ENCODE measurements around the gene OAT. TPM values are rescaled to one million over a fixed set of nuclear protein-coding genes. Genes with fewer than 3 reads are reported as not detected.

The OAT gene
- polyA plus RNA-seq, 3 donors from 2014 or later: 69.0 to 146 (median 74.0) TPM

DNA sequence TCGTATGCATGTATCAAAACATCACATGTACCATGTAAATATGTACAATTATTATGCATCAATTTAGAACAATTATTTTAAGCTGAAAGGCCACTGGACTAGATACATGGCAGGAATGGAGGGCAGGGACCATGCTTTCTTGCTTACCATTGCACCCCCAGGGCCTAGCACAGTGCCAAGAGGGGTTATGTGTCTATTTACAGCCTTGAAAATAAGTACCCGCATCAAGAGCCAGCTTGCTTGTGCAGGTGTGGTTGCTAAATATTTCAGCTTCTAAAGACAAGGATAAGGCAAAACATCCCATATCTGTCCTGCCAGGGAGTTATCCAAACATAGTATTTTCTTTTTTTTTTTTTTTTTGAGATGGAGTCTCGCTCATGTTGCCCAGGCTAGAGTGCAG, 14.7 kb upstream of the OAT start:
- no peaks in the 10 kb centered on the region for H3K9me3 Mint-ChIP-seq
- DNase-seq: no peak
- no peak overlapping the region for H3K4me3 Mint-ChIP-seq
- no peaks in the 10 kb centered on the region for H3K4me1 Mint-ChIP-seq
- H3K27ac Mint-ChIP-seq: no peak overlapping the region
- no peaks in the 10 kb centered on the region for H3K36me3 Mint-ChIP-seq
- peaks cover 2 to 20% (median 4%) of the 10 kb centered on the region in 3 donors for H3K27me3 Mint-ChIP-seq (ENCODE audit: low read depth in 3 of 3)

- no peak overlapping the region for H3K27ac Mint-ChIP-seq
- H3K36me3 Mint-ChIP-seq: no peaks in the 10 kb centered on the region
- H3K4me3 Mint-ChIP-seq: no peak overlapping the region
- H3K27me3 Mint-ChIP-seq (ENCODE audit: low read depth in 3 of 3): peaks cover 2 to 21% (median 6%) of the 10 kb centered on the region in 3 donors
- no peaks in the 10 kb centered on the region for H3K9me3 Mint-ChIP-seq
- no peaks in the 10 kb centered on the region for H3K4me1 Mint-ChIP-seq
- no peak for DNase-seq
These were observed 11.4 kb upstream of the OAT start for GRCh38 chr10:124430077-124430476.

- H3K27me3 Mint-ChIP-seq (ENCODE audit: low read depth in 3 of 3): peaks cover 2 to 21% (median 6%) of the 10 kb centered on the region in 3 donors
- H3K9me3 Mint-ChIP-seq: no peaks in the 10 kb centered on the region
- H3K4me3 Mint-ChIP-seq: no peak overlapping the region
- H3K27ac Mint-ChIP-seq: no peak overlapping the region
- DNase-seq: no peak
- no peaks in the 10 kb centered on the region for H3K4me1 Mint-ChIP-seq
- H3K36me3 Mint-ChIP-seq: no peaks in the 10 kb centered on the region
These were observed 10.9 kb upstream of the OAT start for GRCh38 chr10:124429576-124429975.

- Mint-ChIP-seq H3K4me3 (no peak overlapping the region), H3K9me3 (no peaks in the 10 kb centered on the region), H3K27me3 (ENCODE audit: low read depth in 3 of 3) (peaks cover 4 to 26% (median 9%) of the 10 kb centered on the region in 3 donors), H3K4me1 (no peaks in the 10 kb centered on the region), H3K36me3 (no peaks in the 10 kb centered on the region), H3K27ac (no peak overlapping the region)
- no peak for DNase-seq
These were observed 9.6 kb upstream of the OAT start for GRCh38 chr10:124428207-124428777.

DNA sequence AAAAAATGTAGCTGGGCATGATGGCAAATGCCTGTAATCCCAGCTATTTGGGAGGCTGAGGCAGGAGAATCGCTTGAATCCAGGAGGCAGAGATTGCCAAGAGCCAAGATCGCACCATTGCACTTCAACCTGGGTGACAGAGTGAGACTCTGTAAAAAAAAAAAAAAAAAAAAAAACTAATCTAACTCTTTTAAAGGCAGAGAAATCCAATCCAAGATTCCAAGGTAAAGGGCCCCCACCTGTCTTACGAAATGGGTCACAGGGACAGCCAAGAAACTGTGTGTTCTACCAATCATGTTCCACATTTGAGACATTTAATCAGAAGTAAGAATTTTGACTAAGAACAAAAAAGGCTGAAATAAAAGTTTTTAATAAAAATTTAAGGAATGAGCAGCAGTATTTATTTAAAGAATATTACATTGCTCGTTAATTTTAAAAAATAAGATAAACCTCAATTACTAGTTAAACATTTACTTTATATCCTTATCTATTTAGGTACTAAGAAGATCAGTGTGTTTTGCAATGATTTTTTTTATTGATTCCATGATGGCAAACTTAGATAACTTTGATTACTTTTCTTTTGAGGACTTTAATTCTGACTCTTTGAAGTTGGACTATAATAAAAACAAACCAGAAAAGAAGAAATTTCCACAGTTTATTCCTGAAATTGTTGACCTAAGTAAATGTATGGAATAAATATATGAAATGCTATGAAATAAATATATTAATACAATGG, 6.7 kb upstream of the OAT start:
- Mint-ChIP-seq H3K27ac (no peak overlapping the region), H3K4me1 (no peaks in the 10 kb centered on the region), H3K9me3 (no peaks in the 10 kb centered on the region), H3K4me3 (no peak overlapping the region), H3K27me3 (ENCODE audit: low read depth in 3 of 3) (peaks cover 6 to 26% (median 9%) of the 10 kb centered on the region in 3 donors), H3K36me3 (no peaks in the 10 kb centered on the region)
- DNase-seq: no peak

GRCh38 chr10:124423813-124424212, 5.1 kb upstream of the OAT start:
- no peak for DNase-seq
- H3K4me3 Mint-ChIP-seq: no peak overlapping the region
- no peaks in the 10 kb centered on the region for H3K9me3 Mint-ChIP-seq
- peaks cover 4 to 5% of the 10 kb centered on the region in 2 donors for H3K4me1 Mint-ChIP-seq
- no peak overlapping the region for H3K27ac Mint-ChIP-seq
- H3K36me3 Mint-ChIP-seq: no peaks in the 10 kb centered on the region
- H3K27me3 Mint-ChIP-seq (ENCODE audit: low read depth in 3 of 3): peaks cover 7 to 23% (median 8%) of the 10 kb centered on the region in 3 donors

DNA sequence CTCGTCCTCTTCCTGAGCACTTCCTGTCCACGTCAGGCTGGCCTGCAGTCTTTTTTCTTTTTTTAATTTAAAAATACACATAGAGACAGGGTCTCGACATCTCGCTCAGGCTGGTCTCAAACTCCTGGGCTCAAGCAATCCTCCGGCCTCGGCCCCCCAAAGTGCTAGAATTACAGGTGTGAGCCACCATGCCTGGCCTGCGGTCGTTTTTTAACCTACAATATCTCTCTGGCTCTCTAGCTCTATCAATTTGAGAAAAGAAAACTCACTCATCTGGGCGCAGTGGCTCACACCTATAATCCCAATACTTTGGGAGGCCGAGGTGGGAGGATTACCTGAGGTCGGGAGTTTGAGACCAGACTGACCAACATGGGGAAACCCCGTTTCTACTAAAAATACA, 4.0 kb upstream of the OAT start:
- Mint-ChIP-seq H3K27me3 (ENCODE audit: low read depth in 3 of 3) (peaks cover 6 to 21% (median 10%) of the 10 kb centered on the region in 3 donors), H3K9me3 (no peaks in the 10 kb centered on the region), H3K4me1 (peaks cover 5 to 9% of the 10 kb centered on the region in 2 donors), H3K4me3 (no peak overlapping the region), H3K27ac (no peak overlapping the region), H3K36me3 (no peaks in the 10 kb centered on the region)
- no peak for DNase-seq

DNA sequence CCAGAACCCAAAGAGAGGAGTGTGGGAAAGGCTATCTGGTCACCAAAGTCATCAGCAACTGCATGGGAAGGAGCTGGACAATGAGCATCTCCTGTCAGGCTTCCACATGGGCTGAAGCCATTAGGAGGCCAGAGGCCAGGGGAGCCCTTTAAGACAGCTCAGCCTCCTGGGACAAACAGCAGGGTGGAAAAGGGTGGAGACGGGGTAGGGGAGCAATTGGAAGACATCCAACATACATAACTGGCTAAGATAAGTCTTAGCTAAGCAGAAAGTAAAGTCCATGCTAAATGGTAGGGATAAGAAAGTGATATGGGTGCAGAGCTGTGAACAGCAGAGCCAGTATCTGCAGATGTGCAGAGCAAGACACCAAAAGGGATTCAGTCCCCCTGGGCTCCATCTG, 1.5 kb upstream of the OAT start:
- Mint-ChIP-seq H3K9me3 (no peaks in the 10 kb centered on the region), H3K27ac (no peak overlapping the region), H3K4me3 (peak overlapping the region in 2 of 5 donors; percentile 18 to 33), H3K4me1 (peaks cover 10 to 17% of the 10 kb centered on the region in 2 donors), H3K27me3 (ENCODE audit: low read depth in 3 of 3) (peaks cover 4 to 17% (median 12%) of the 10 kb centered on the region in 3 donors), H3K36me3 (no peaks in the 10 kb centered on the region)
- no peak for DNase-seq

GRCh38 chr10:124419635-124420034, 912 bp upstream of the OAT start:
- peak overlapping the region in 4 of 6 donors; percentile 1 to 72 (median 43) for H3K27ac Mint-ChIP-seq
- peaks cover 4 to 17% (median 11%) of the 10 kb centered on the region in 3 donors for H3K27me3 Mint-ChIP-seq (ENCODE audit: low read depth in 3 of 3)
- no peak for DNase-seq
- peaks cover 10 to 17% of the 10 kb centered on the region in 2 donors for H3K4me1 Mint-ChIP-seq
- H3K36me3 Mint-ChIP-seq: no peaks in the 10 kb centered on the region
- H3K4me3 Mint-ChIP-seq: peak overlapping the region; percentile 79 to 87 (median 84)
- H3K9me3 Mint-ChIP-seq: no peaks in the 10 kb centered on the region

GRCh38 chr10:124417895-124418725, 613 bp downstream of the OAT start:
- Mint-ChIP-seq H3K27ac (peak overlapping the region in 5 of 6 donors; percentile 29 to 71 (median 57)), H3K4me1 (peaks cover 10 to 17% of the 10 kb centered on the region in 2 donors), H3K36me3 (no peaks in the 10 kb centered on the region), H3K27me3 (ENCODE audit: low read depth in 3 of 3) (peaks cover 4 to 12% (median 4%) of the 10 kb centered on the region in 3 donors), H3K4me3 (peak overlapping the region; percentile 75 to 80 (median 79)), H3K9me3 (no peaks in the 10 kb centered on the region)
- peak; percentile 52 to 61 (median 55) for DNase-seq

GRCh38 chr10:124416733-124417132, 2.0 kb downstream of the OAT start:
- no peak overlapping the region for H3K27ac Mint-ChIP-seq

GRCh38 chr10:124415210-124415609, 3.5 kb downstream of the OAT start:
- Mint-ChIP-seq H3K4me1 (peaks cover 10 to 17% of the 10 kb centered on the region in 2 donors), H3K9me3 (no peaks in the 10 kb centered on the region), H3K27me3 (ENCODE audit: low read depth in 3 of 3) (peaks cover 0 to 6% (median 4%) of the 10 kb centered on the region in 3 donors), H3K27ac (no peak overlapping the region), H3K4me3 (no peak overlapping the region), H3K36me3 (peaks cover 0 to 9% (median 2%) of the 10 kb centered on the region in 3 donors)
- DNase-seq: no peak

More at GRCh38 chr10:124416733-124417132, 2.0 kb downstream of the OAT start:
- Mint-ChIP-seq H3K36me3 (peaks cover 0 to 4% (median 0%) of the 10 kb centered on the region in 3 donors), H3K4me1 (peaks cover 10 to 17% of the 10 kb centered on the region in 2 donors), H3K9me3 (no peaks in the 10 kb centered on the region), H3K27me3 (ENCODE audit: low read depth in 3 of 3) (peaks cover 2 to 6% (median 4%) of the 10 kb centered on the region in 3 donors), H3K4me3 (peak overlapping the region; percentile 53 to 75 (median 62))
- no peak for DNase-seq

DNA sequence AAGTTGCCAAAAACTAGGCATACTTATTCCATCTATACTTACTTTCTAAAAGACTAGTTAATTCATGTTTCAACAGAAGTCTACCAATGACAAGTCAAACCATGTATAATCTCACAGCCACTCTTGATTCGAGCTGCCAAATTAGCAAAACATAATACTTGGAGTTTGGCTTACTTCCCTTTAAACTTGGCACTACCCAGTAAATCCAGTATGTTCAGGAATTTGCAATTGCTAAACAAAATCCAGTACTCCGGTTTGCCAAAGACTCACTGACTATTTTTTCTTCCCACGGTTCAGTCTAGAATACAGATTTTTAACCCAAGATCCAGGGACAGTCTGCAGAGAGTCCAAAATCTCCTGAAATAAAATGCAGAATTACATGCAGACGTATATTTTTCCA, 4.6 kb downstream of the OAT start:
- DNase-seq: no peak
- Mint-ChIP-seq H3K4me1 (peaks cover 5 to 12% of the 10 kb centered on the region in 2 donors), H3K27ac (no peak overlapping the region), H3K27me3 (ENCODE audit: low read depth in 3 of 3) (peaks cover 0 to 4% (median 3%) of the 10 kb centered on the region in 3 donors), H3K36me3 (peaks cover 0 to 12% (median 9%) of the 10 kb centered on the region in 3 donors), H3K9me3 (no peaks in the 10 kb centered on the region), H3K4me3 (no peak overlapping the region)

DNA sequence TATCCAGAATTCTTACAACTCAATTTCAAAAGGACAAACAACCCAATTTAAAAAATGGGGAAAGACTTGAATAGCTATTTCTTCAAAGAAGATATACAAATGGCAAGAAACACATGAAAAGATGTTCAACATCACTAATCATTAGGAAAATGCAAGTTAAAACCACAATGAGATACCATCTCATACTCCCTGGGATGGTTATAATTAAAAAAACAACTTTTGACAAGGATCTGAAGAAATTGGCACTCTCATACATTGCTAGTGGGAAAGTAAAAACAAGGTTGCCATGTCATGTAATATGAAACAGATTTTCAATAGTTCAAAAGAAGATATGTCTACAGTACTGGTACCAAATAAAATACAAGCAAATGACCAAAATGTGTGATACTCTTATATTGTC, 9.0 kb downstream of the OAT start:
- H3K9me3 Mint-ChIP-seq: no peaks in the 10 kb centered on the region
- no peak for DNase-seq
- no peaks in the 10 kb centered on the region for H3K4me1 Mint-ChIP-seq
- H3K36me3 Mint-ChIP-seq: peaks cover 12 to 26% (median 22%) of the 10 kb centered on the region in 3 donors
- no peak overlapping the region for H3K4me3 Mint-ChIP-seq
- no peak overlapping the region for H3K27ac Mint-ChIP-seq
- no peaks in the 10 kb centered on the region for H3K27me3 Mint-ChIP-seq (ENCODE audit: low read depth in 3 of 3)

Measured in immature natural killer cell (primary cell).